Effector memory CD4-positive, alpha-beta T cell (primary cell): ENCODE results near the gene NEAT1.

Experiments used
- DNase-seq, 3 donors: peaks; one replicate each; pipeline ENCODE4 v3.0.0-alpha.2; 2020
- H3K27ac ChIP-seq: 2 replicates; pipeline ENCODE4 v1.7.0; 2013; ENCODE audit warnings: mild to moderate bottlenecking, low read length, moderate library complexity; ENCODE audit not compliant: insufficient read depth, poor library complexity, severe bottlenecking
- H3K27me3 ChIP-seq: replicated peaks from 2 replicates; pipeline ENCODE4 v1.7.0; 2013; ENCODE audit warnings: mild to moderate bottlenecking, low read length; ENCODE audit not compliant: insufficient read depth, control insufficient read depth, poor library complexity, severe bottlenecking
- H3K36me3 ChIP-seq: 2 replicates; pipeline ENCODE4 v1.7.0; 2013; ENCODE audit warnings: mild to moderate bottlenecking, low read length, moderate library complexity; ENCODE audit not compliant: control insufficient read depth, insufficient read depth
- H3K4me1 ChIP-seq: 2 replicates; pipeline ENCODE4 v1.7.0; 2013; ENCODE audit warnings: low read length, mild to moderate bottlenecking; ENCODE audit not compliant: control insufficient read depth, insufficient read depth, poor library complexity, severe bottlenecking
- H3K4me3 ChIP-seq: 2 replicates; pipeline ENCODE4 v1.7.0; 2013; ENCODE audit warnings: low read length, low read depth, mild to moderate bottlenecking; ENCODE audit not compliant: insufficient read depth, poor library complexity, severe bottlenecking
- H3K9me3 ChIP-seq: 2 replicates; pipeline ENCODE4 v1.7.0; 2013; ENCODE audit warnings: mild to moderate bottlenecking, low read length, moderate library complexity; ENCODE audit not compliant: control insufficient read depth

The NEAT1 gene

GRCh38 chr11:65389294-65389980, 33.2 kb upstream of the NEAT1 start:
- H3K4me1 ChIP-seq, result peaks cover 52% of the 10 kb centered on the region
- H3K4me3 ChIP-seq, result no peak overlapping the region

GRCh38 chr11:65390099-65390941, 32.3 kb upstream of the NEAT1 start:
- Histone ChIP-seq H3K27ac (no peak overlapping the region), H3K4me3 (no peak overlapping the region), H3K36me3 (peaks cover 21% of the 10 kb centered on the region), H3K4me1 (peaks cover 43% of the 10 kb centered on the region), H3K27me3 (no peaks in the 10 kb centered on the region), H3K9me3 (no peaks in the 10 kb centered on the region)
- DNase-seq, result no peak

More at GRCh38 chr11:65389294-65389980, 33.2 kb upstream of the NEAT1 start:
- H3K36me3 ChIP-seq, result peaks cover 14% of the 10 kb centered on the region
- no peak overlapping the region for H3K27ac ChIP-seq
- H3K9me3 ChIP-seq, result no peaks in the 10 kb centered on the region
- DNase-seq, result no peak
- H3K27me3 ChIP-seq, result no peaks in the 10 kb centered on the region

GRCh38 chr11:65390996-65391395, 31.6 kb upstream of the NEAT1 start:
- H3K36me3 ChIP-seq, result peaks cover 27% of the 10 kb centered on the region
- no peaks in the 10 kb centered on the region for H3K27me3 ChIP-seq
- no peak for DNase-seq
- H3K4me1 ChIP-seq, result peaks cover 36% of the 10 kb centered on the region
- no peak overlapping the region for H3K4me3 ChIP-seq
- no peaks in the 10 kb centered on the region for H3K9me3 ChIP-seq
- H3K27ac ChIP-seq, result no peak overlapping the region

GRCh38 chr11:65392186-65392829, 30.3 kb upstream of the NEAT1 start:
- peaks cover 36% of the 10 kb centered on the region for H3K36me3 ChIP-seq
- no peaks in the 10 kb centered on the region for H3K27me3 ChIP-seq
- H3K9me3 ChIP-seq, result no peaks in the 10 kb centered on the region
- no peak overlapping the region for H3K4me3 ChIP-seq
- no peak for DNase-seq
- peaks cover 32% of the 10 kb centered on the region for H3K4me1 ChIP-seq
- no peak overlapping the region for H3K27ac ChIP-seq

- DNase-seq, result no peak
- H3K36me3 ChIP-seq, result peaks cover 38% of the 10 kb centered on the region
- peaks cover 26% of the 10 kb centered on the region for H3K4me1 ChIP-seq
- H3K27me3 ChIP-seq, result no peaks in the 10 kb centered on the region
- no peak overlapping the region for H3K27ac ChIP-seq
- no peaks in the 10 kb centered on the region for H3K9me3 ChIP-seq
- no peak overlapping the region for H3K4me3 ChIP-seq
Observed at GRCh38 chr11:65392899-65393298, 29.7 kb upstream of the NEAT1 start.

- H3K36me3 ChIP-seq, result peaks cover 44% of the 10 kb centered on the region
- H3K27ac ChIP-seq, result no peak overlapping the region
- no peaks in the 10 kb centered on the region for H3K9me3 ChIP-seq
- H3K4me1 ChIP-seq, result peaks cover 19% of the 10 kb centered on the region
- no peak overlapping the region for H3K4me3 ChIP-seq
- H3K27me3 ChIP-seq, result no peaks in the 10 kb centered on the region
- DNase-seq, result no peak
Observed at GRCh38 chr11:65393513-65394079, 29.0 kb upstream of the NEAT1 start.

GRCh38 chr11:65394125-65394536, 28.5 kb upstream of the NEAT1 start:
- no peaks in the 10 kb centered on the region for H3K27me3 ChIP-seq
- peaks cover 15% of the 10 kb centered on the region for H3K4me1 ChIP-seq
- DNase-seq, result no peak
- peaks cover 45% of the 10 kb centered on the region for H3K36me3 ChIP-seq
- H3K4me3 ChIP-seq, result no peak overlapping the region
- H3K9me3 ChIP-seq, result no peaks in the 10 kb centered on the region
- no peak overlapping the region for H3K27ac ChIP-seq

GRCh38 chr11:65395961-65396530, 26.6 kb upstream of the NEAT1 start:
- H3K36me3 ChIP-seq, result peaks cover 57% of the 10 kb centered on the region

GRCh38 chr11:65396769-65397745, 25.5 kb upstream of the NEAT1 start:
- Histone ChIP-seq H3K9me3 (no peaks in the 10 kb centered on the region), H3K4me3 (no peak overlapping the region), H3K36me3 (peaks cover 55% of the 10 kb centered on the region), H3K27me3 (no peaks in the 10 kb centered on the region), H3K27ac (no peak overlapping the region), H3K4me1 (no peaks in the 10 kb centered on the region)
- no peak for DNase-seq

More at GRCh38 chr11:65395961-65396530, 26.6 kb upstream of the NEAT1 start:
- DNase-seq, result no peak
- Histone ChIP-seq H3K4me3 (no peak overlapping the region), H3K27me3 (no peaks in the 10 kb centered on the region), H3K4me1 (no peaks in the 10 kb centered on the region), H3K9me3 (no peaks in the 10 kb centered on the region), H3K27ac (no peak overlapping the region)
